NCI-H1436 treated with DMSO at 0.1 percent for 48 hours (cell line): ENCODE data around the gene SLC30A7.
"Not testable (repeated sequence)": the region's sequence is repeated elsewhere in the genome, so short reads cannot be mapped to it uniquely, and the experiment has no call there.

ENCODE experiments used
- DNase-seq: peaks from one replicate; lab custom pipeline; 2025; lab: John Stamatoyannopoulos, UW

The SLC30A7 gene, protein sequence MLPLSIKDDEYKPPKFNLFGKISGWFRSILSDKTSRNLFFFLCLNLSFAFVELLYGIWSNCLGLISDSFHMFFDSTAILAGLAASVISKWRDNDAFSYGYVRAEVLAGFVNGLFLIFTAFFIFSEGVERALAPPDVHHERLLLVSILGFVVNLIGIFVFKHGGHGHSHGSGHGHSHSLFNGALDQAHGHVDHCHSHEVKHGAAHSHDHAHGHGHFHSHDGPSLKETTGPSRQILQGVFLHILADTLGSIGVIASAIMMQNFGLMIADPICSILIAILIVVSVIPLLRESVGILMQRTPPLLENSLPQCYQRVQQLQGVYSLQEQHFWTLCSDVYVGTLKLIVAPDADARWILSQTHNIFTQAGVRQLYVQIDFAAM

DNA sequence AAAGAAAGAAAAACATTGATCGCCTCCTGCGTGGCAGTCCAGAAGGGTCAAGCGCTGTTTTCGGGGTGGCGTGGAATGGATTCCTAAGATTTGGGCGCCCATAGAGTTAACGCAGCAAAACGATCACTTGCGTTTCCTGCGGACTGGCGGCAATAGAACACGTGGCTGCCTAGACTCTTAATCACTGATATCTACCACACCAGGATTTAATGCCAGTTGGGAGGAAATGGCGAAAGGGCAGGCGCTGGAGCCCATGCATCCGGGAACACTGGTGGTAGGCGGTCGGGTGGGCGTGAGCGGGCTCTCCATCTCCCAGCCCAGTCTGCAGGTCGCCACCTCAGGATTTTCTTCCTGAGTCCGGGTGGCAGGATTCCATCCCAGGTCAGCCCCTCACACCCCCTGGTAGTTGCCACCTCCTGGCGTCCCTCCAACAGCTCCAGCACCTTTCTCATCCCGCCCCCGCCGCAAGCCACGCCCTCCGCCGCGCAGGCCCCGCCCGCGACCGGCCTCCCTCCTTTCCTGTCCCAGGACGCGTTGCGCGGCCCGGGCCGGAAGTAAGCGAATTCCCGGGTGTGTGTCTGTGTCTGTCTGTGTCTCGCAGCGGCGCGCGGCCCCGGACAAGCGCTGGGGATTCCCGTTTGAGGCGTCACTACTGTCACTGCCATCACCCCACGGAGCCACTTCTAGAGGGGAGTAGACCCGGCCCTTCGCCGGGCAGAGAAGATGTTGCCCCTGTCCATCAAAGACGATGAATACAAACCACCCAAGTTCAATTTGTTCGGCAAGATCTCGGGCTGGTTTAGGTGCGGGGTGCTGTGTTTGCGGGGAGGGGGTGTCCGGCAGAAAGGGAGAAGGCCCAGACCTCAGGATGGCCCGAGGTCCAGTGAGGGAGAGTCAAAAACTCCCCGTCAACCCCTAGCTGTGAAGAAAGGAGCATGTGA is at the start of gene SLC30A7:
SLC30A7 (plus strand) TSS at position 551 of the 941 bp plus-strand sequence; CDS start at position 724, 173 bp downstream.
- peak; percentile 8 for DNase-seq

DNA sequence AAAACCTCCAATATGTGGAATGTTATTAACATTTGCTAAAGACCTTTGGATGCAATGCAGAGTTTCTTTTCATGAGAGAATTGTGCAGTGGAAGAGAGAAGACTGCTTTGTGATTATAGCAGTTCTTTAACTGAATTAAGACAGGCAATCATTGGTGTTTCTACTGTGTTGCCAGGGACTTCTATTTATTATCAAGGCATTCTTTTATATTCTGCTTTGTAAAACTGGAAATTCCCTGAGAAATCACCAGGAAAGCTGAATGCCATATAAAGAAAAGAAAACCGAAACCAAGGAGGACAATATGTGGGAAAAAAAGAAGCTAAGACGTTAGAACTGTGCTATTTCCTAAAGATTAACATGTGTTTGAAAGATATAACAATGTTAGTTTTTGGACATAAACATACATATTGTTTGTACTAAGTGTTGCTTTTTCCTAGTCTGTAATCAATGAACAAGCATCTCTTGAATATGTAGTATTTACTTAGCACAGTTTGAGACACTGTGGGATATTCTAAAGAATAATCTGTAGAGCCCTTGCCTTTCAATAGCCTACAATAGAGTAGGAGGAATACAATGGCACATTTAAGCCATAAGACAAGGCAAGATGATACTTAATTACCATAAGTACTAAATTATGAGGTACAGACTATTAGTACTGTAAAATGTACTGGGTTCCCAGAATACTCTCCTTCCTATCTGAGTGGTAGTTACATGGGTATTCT is 48.4 kb upstream of the SLC30A7 start:
- DNase-seq, result no peak

DNA sequence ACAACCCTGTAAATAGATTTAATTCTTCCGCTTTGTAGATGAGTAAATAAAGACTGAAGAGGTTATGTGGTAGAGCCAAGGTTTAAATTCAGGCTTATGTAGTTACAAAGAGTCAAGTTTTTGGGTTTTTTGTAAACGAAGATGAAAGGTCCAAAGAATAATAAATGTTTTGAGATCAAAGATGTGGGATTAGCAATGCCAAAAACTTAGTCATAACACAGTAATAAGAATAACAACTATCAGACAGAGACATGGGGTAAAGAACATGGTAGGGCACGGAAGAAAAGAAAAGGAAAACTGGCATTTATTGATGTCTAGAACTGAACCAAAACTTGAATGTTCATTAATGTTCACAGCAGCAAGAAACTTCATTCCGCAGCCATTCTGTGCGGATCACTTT is 44.2 kb upstream of the SLC30A7 start:
- DNase-seq, result no peak

DNA sequence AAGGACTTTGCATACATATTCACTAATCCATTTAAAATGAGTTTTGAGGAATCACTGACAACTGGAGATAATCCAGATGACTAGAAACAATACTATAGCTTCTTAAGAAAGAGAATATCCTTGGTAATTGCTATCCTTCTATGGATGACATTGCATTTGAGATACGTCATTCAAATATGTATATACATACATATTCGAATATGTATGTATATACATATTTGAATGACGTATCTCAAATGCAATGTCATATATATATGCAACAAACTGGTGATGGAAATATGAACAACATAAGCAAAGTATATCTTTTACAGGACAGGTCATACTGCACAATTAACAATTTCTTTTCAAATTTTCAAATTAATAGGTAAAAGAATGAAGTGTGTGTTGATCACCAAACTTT is 42.9 kb upstream of the SLC30A7 start:
- DNase-seq, result no peak

DNA sequence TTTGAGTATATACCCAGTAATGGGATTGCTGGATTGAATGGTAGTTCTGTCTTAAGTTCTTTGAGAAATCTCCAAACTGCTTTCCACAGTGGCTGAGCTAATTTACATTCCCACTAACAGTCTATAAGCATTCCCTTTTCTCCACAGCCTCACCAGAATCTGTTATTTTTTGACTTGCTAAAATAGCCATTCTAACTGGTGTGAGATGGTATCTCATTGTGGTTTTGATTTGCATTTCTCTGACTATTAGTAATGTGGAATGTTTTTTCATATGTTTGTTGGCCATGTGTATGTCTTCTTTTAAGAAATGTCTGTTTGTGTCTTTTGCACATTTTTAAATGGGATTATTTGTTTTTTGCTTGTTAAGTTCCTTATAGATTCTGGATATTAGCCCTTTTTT is 40.8 kb upstream of the SLC30A7 start:
- DNase-seq, result not testable (repeated sequence)

DNA sequence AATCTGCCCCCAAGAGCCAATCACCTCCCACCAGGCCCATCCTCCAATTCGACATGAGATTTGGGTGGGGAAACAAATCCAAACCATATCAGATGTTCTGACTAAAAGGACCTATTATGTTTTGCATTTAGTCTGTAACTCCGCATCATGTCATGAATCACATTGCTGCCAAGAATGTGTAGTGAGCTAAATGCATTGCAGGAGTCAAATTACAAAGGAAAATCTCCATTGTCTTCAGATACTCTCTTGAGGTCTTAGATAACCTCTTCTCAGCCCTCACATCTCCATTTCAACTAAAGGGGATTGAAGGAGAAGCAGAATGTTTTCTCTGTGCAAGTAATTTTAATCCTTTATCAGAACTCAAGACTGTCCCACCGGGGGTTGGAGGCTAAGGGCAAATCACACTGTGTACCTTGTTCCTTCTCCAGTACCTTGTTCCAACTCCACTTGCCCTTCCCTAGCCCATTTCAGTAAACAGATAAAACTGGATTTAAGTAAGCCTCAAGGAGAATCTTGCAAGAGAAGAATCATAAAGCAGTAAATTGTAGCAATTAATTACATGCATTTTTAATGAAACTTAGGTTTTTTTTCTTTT is 35.4 kb upstream of the SLC30A7 start:
- DNase-seq, result no peak

DNA sequence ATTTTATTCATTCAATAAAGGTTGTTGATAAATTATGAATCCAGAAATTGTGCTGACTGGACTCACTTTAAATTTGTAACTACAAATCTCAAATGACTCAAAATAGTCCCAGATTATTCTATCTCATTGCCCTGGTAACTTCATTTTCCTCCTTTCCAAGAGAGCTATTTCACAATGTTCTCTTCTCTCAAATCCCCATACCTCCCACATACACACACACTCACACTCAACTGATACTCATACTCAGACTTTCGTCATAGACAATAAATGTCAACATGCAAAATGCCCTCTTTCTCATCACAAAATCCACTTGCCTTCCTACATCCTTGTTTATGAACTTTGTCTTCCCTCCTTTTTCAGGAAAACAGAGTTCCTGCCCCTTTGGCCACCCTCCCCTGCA is 34.5 kb upstream of the SLC30A7 start:
- no peak for DNase-seq

DNA sequence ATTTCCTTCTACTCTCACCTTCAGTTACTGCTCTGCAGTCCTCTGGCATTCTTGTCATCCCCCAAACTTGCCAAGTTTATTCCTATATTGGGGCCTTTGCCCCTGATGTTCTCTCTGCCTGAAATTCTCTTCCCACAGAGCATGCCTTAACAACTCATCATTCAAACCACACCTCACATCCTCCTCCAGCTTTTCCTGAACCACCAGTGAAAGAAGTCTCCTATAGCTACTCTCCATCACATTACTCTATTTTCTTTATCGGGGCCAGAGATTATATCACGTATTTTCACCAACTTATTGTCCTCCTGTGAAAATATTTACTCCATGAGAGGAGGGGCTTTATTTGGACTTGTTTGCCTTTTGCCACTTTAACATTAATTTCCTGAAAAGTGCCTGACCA is 33.3 kb upstream of the SLC30A7 start:
- no peak for DNase-seq

DNA sequence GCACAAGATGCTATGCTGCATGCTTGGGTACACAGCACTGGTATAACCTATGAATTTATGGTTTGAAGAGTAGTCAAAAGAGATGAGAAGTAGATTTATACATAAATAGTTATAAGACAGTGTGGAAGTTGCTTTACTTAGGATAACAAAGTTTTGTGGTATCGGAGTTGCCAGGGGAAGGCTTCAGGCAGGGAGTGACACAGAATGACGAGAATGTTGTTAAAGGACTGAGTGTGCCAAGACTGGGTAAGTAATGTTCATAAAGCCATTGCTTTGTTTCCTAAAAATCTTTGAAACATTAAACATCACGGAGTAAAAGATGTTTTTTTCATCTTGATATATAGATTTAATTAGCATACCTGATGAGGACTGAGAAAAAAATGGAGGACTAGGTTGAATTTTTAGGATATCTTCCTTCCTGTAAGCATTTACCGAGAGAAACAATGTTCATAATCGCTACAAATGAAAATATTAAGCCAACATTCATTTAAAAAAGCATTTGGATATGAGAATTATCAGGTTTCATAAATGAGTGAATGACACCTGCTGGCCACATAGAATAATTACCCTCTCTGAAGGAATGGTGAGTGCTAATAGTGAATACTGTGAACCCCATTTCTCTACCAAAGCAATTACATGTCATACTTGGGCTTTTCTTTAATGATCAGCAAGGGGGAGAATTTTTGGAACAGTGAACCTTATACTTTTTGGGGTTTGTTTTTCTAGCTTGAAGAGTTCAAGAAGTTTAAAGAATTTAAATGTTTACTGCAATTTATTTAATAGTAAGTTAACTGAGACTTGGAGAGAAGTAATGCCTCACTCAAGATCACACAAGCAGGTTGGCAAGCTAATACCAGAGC is 29.6 kb upstream of the SLC30A7 start:
- no peak for DNase-seq

DNA sequence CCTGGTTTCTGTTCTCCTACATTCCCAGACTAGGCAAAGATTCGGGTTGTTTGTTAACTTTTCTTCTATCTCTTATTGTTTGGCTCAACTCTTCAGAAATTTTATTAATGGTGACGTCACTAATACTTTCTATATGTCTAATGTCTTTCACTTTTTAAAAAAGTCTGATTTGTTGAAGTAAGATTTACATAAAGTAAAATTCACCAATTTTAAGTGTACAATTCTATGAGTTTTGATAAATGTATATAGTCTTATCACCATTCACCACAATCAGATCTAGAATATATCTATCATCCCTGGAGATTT is 29.0 kb upstream of the SLC30A7 start:
- DNase-seq, result no peak

DNA sequence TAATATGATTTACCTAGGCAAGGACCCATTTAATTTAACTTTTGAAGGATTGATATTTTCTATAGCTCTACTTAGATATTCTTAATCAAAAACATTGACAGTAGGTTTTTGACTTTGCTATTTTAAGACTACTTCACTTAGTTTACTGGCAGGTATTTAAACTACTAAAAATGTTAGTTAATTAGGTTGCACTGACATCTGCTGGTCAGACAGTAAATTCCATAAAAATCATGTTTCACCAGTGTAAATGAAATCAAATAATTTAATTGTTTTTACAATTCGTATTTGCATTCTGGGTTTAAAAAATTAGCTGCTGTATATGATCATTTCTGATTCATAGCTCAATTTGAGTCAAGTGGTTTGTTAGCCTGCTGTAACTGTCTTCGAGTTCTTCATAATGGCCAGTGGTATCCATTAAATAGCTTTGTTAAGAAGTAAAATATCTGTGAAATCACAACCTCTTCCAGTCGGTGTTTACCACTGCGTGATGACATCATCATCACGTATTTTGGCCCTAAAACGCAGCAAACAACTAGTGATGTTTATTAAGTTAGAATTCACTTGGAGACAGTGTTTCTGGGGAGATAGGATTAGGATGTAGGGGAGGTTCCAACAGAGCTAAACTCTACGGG is 27.4 kb upstream of the SLC30A7 start:
- peak; percentile 19 for DNase-seq

DNA sequence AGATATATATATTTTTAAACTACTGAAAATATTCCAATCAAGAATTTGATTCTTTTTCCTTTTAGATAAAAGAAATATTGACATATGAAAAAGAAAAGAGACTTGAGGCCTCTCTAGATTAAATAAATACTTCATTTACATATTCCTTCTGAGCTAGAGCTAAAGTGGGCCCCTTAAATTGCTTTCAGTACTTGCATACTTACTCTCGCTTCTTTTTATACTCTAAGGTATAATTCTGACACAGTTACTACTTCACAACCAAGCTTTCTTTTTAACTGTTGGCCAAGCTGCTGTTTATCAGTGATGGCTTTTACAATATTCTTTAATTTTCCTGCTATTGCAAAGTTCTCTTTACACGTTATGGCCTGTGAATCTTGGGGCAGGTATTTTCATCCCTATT is 25.9 kb upstream of the SLC30A7 start:
- DNase-seq, result no peak

DNA sequence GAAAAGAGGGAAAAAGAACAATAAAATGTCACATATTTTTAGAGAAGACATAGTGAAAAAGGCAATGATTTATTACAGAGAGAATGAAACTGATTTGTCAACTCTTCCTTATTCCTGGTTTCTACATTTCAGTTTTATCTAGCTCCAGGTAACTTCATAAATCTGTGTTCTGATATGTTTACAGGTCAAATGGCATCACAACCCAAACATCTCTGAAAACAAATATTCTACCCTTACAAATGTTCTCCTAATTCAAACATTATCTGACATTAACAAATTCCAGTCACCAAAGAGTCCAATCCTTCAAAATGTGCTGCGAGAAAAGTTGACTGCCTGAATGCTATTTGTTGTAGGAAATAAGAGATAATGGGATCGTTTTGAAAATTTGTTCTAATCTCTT is 21.5 kb upstream of the SLC30A7 start:
- no peak for DNase-seq

DNA sequence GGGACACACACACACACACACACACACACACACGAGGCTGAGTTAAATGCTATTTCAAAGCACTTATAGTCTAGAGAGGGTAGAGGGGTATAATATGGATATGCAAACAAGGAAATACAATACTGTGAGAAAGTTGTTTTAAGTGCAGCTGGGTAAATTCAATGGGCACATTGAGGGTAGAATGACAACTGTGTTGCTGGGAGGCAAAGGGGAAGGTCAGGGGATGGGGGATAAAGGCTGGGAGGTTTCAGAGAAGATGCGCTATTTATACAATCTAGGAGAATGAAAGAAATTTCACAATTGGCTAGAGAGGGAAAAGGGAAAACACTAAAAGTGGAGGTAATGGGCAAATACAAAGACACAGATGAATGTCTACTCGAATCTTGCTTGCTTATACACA is 20.7 kb upstream of the SLC30A7 start:
- DNase-seq, result peak; percentile 49

DNA sequence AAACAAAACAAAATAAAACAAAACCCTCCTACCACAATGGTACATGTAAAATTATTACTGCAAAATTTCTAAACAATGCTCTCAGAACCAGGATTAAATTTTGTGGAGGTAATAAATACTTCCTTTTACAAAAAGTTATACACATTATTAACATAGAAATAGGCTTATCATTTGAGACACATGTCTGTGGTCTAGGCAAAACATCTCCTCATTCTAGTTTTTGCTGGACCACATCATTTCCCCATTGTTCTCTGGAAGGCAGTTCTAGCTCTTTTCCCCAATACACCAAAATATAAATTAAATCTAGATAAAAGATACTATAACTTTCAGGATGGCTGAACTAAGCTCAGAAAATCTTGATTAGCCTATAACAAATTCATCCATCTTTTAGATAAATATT is 19.6 kb upstream of the SLC30A7 start:
- DNase-seq, result no peak

DNA sequence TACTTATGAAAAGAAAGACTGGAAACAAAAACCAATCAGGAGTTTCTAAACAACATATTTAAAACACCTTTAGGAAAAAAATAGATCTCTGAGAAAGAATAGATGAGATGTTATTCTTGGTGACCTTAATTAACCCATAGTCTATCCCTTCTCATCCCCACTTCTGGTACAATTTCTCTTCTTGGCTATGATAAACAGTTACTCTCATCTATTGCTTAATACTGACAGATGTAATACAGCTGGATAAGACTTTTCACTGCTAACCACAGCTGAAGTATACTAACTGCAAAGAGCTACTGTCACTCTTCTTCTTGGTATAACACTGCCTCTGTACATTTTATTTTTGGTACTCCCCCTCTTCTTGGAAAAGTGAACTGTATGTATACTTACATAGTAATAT is 16.5 kb upstream of the SLC30A7 start:
- DNase-seq, result no peak

DNA sequence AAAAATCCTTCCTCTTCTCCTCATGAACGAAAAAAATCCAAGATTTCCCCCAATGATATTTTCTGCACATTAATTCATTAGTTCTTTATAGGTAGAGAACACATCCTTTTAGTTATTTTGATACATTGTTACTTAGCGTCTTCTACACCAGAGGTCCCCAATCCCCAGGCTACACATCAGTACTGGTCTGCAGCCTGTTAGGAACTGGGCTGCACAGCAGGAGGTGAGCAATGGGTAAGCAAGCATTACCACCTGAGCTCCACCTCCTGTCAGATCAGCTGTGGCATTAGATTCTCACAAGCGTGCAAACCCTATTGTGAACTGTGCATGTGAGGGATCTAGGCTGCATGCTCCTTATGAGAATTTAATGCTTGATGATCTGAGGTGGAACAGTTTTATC is 14.2 kb upstream of the SLC30A7 start:
- DNase-seq, result no peak

DNA sequence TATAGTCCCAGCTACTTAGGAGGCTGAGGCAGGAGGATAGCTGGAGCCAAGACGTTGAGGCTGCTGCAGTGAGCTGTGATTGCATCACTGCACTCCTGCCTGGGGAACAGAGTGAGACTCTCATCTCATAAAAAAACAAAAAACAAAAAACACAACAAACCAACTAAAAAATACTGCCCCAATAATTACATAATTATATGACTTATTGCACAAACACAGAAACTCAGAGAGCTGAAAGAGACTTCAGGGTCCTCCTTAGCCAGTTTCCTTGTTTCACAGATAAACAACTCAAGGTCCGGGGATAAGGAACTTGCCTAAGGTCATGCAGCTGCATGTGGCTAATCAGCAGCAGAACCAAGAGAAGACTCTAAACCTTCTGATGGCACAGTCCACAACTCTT is 13.2 kb upstream of the SLC30A7 start:
- no peak for DNase-seq

DNA sequence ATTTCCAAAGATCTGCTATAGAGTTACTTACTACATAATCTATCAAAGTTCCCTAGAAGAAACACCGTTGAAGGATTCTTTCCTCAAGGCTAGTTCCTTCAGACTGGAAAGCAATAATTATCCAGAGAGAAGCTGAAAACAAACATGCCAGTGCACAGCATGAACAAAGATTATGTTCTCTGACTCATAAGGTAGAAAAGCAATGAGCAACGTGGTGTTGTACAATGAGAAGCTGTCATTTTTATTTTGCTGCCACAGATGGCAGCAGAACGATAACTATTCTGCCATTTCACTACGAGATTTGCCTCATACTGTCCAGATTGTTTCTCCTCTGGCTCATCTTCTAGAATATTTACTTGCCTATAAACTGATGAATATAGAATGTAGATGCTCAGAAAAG is 11.9 kb upstream of the SLC30A7 start:
- no peak for DNase-seq

DNA sequence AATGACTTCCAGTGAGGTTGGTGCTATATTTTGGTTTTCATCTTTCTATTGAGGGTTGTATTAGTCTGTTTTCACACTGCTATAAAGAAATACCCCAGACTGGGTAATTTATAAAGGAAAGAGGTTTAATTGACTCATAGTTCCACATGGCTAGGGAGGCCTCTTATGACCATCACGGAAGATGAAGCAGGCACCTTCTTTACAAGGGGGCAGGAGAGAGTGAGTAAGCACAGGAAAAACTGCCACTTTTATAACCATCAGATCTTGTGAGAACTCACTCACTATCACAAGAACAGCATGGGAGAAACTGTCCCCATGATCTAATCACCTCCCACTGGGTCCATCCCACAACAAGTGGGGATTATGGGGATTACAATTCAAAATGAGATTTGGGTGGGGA is 6.9 kb upstream of the SLC30A7 start:
- not testable (repeated sequence) for DNase-seq
